GM18909 (cell line): ENCODE results near the gene MYRIP.
"Not testable (repeated sequence)": the region's sequence is repeated elsewhere in the genome, so short reads cannot be mapped to it uniquely, and the experiment has no call there.

Experiments
- ATAC-seq: cut with Tn5 transposase; IDR thresholded peaks from one replicate; pipeline ENCODE4 v1.9.1; 2021; ENCODE audit warnings: mild to moderate bottlenecking; ENCODE audit not compliant: unreplicated experiment, poor library complexity

Gene MYRIP

GRCh38 chr3:39805650-39806049 is 3.8 kb upstream of the MYRIP start:
- no peak for ATAC-seq

GRCh38 chr3:39806820-39807219 is 2.6 kb upstream of the MYRIP start:
- no peak for ATAC-seq

GRCh38 chr3:39808467-39809180 is 785 bp upstream of the MYRIP start:
- ATAC-seq = peak; percentile 7

- peak; percentile 21 for ATAC-seq
These were observed 686 bp downstream of the MYRIP start for GRCh38 chr3:39809995-39810595.

GRCh38 chr3:39810647-39811161 is 1.3 kb downstream of the MYRIP start:
- no peak for ATAC-seq

- no peak for ATAC-seq
These were observed 2.2 kb downstream of the MYRIP start for GRCh38 chr3:39811561-39811960.

- ATAC-seq = no peak
These were observed 3.1 kb downstream of the MYRIP start for GRCh38 chr3:39812537-39812936.

GRCh38 chr3:39814007-39814406 is 4.6 kb downstream of the MYRIP start:
- ATAC-seq = no peak

GRCh38 chr3:39819899-39820298 is 10.5 kb downstream of the MYRIP start:
- no peak for ATAC-seq

- ATAC-seq = not testable (repeated sequence)
These were observed 24.4 kb downstream of the MYRIP start for GRCh38 chr3:39833764-39834163.

GRCh38 chr3:39839484-39839883 is 30.1 kb downstream of the MYRIP start:
- ATAC-seq = no peak

GRCh38 chr3:39843440-39843839 is 34.0 kb downstream of the MYRIP start:
- no peak for ATAC-seq

GRCh38 chr3:39848365-39848764 is 39.0 kb downstream of the MYRIP start:
- no peak for ATAC-seq

GRCh38 chr3:39849992-39850715 is 40.7 kb downstream of the MYRIP start:
- no peak for ATAC-seq

GRCh38 chr3:39850716-39851032 is 41.3 kb downstream of the MYRIP start:
- ATAC-seq = no peak

- ATAC-seq = no peak
These were observed 46.1 kb downstream of the MYRIP start for GRCh38 chr3:39855517-39855916.

- no peak for ATAC-seq
These were observed 60.5 kb downstream of the MYRIP start for GRCh38 chr3:39869890-39870289.

GRCh38 chr3:39870706-39871105 is 61.3 kb downstream of the MYRIP start:
- no peak for ATAC-seq

- no peak for ATAC-seq
These were observed 70.2 kb downstream of the MYRIP start for GRCh38 chr3:39879581-39879980.

- ATAC-seq = no peak
These were observed 72.7 kb downstream of the MYRIP start for GRCh38 chr3:39882111-39882510.

GRCh38 chr3:39892068-39892467 is 82.7 kb downstream of the MYRIP start:
- ATAC-seq = no peak
